H9 (cell line): ENCODE measurements around the gene IL3RA. TPM values are rescaled to one million over a fixed set of nuclear protein-coding genes. Genes with fewer than 3 reads are reported as not detected.

Experiments used
- DNase-seq: peaks from one replicate; pipeline ENCODE4 v3.0.0-alpha.2; 2017
- H2AFZ ChIP-seq: one replicate; pipeline ENCODE4 v1.6.1; 2013; ENCODE audit warnings: mild to moderate bottlenecking, low read length, control low read depth, moderate library complexity
- H2AK5ac ChIP-seq: 2 replicates; pipeline ENCODE4 v1.6.1; 2013; ENCODE audit warnings: low read length, control low read depth, mixed read lengths; ENCODE audit not compliant: insufficient read length
- H2BK120ac ChIP-seq: one replicate; pipeline ENCODE4 v1.6.1; 2013; ENCODE audit warnings: low read depth, mild to moderate bottlenecking, low read length, control low read depth, inconsistent platforms; ENCODE audit not compliant: poor library complexity, severe bottlenecking
- H2BK12ac ChIP-seq: 2 replicates; pipeline ENCODE4 v1.6.1; 2013; ENCODE audit warnings: low read length, control low read depth, mixed read lengths, low read depth; ENCODE audit not compliant: insufficient read length
- H2BK15ac ChIP-seq: 2 replicates; pipeline ENCODE4 v1.6.1; 2013; ENCODE audit warnings: low read depth, low read length, control low read depth
- H2BK20ac ChIP-seq: one replicate; pipeline ENCODE4 v1.6.1; 2013; ENCODE audit warnings: low read depth, mild to moderate bottlenecking, low read length, control low read depth, inconsistent platforms; ENCODE audit not compliant: poor library complexity, severe bottlenecking
- H2BK5ac ChIP-seq: 2 replicates; pipeline ENCODE4 v1.6.1; 2013; ENCODE audit warnings: low read length, control low read depth, mixed read lengths; ENCODE audit not compliant: insufficient read length
- H3K14ac ChIP-seq: 2 replicates; pipeline ENCODE4 v1.6.1; 2013; ENCODE audit warnings: low read length, control low read depth; ENCODE audit not compliant: insufficient read depth
- H3K18ac ChIP-seq: 2 replicates; pipeline ENCODE4 v1.6.1; 2013; ENCODE audit warnings: low read depth, mild to moderate bottlenecking, mixed read lengths, low read length, control low read depth; ENCODE audit not compliant: insufficient read length
- H3K23ac ChIP-seq: 2 replicates; pipeline ENCODE4 v1.6.1; 2013; ENCODE audit warnings: low read length, control low read depth, mixed read lengths, low read depth; ENCODE audit not compliant: insufficient read length
- H3K23me2 ChIP-seq: 2 replicates; pipeline ENCODE4 v1.6.1; 2013; ENCODE audit warnings: low read depth, mild to moderate bottlenecking, mixed read lengths, low read length, control low read depth; ENCODE audit not compliant: insufficient read length, poor library complexity, severe bottlenecking
- H3K27ac ChIP-seq: 2 replicates; pipeline ENCODE4 v1.5.1; 2013; ENCODE audit warnings: low read length, control low read depth, mixed read lengths, low read depth; ENCODE audit not compliant: insufficient read length
- H3K27me3 ChIP-seq: 2 replicates; pipeline ENCODE4 v1.6.1; 2013; ENCODE audit warnings: low read length, control low read depth, inconsistent platforms; ENCODE audit not compliant: insufficient read depth
- H3K4ac ChIP-seq: 2 replicates; pipeline ENCODE4 v1.6.1; 2013; ENCODE audit warnings: low read depth, mild to moderate bottlenecking, control low read depth, inconsistent platforms, low read length, moderate library complexity
- H3K4me1 ChIP-seq: 2 replicates; pipeline ENCODE4 v1.6.1; 2013; ENCODE audit warnings: low read length, control low read depth, inconsistent platforms; ENCODE audit not compliant: insufficient read depth
- H3K4me2 ChIP-seq: 2 replicates; pipeline ENCODE4 v1.6.1; 2013; ENCODE audit warnings: low read length, control low read depth, mixed read lengths; ENCODE audit not compliant: insufficient read length, insufficient read depth
- H3K56ac ChIP-seq: 2 replicates; pipeline ENCODE4 v1.6.1; 2013; ENCODE audit warnings: low read depth, mild to moderate bottlenecking, mixed read lengths, low read length, control low read depth; ENCODE audit not compliant: insufficient read length
- H3K79me1 ChIP-seq: 2 replicates; pipeline ENCODE4 v1.6.1; 2013; ENCODE audit warnings: low read depth, mild to moderate bottlenecking, moderate library complexity, low read length, control low read depth, inconsistent platforms; ENCODE audit not compliant: insufficient read depth, poor library complexity, severe bottlenecking
- H3K79me2 ChIP-seq: 2 replicates; pipeline ENCODE4 v1.6.1; 2013; ENCODE audit warnings: low read length, control low read depth, inconsistent platforms; ENCODE audit not compliant: insufficient read depth
- H3K9ac ChIP-seq: 2 replicates; pipeline ENCODE4 v1.6.1; 2013; ENCODE audit warnings: low read length, control low read depth, mixed read lengths; ENCODE audit not compliant: insufficient read length; ENCODE audit errors: extremely low read depth
- H3K9me3 ChIP-seq: one replicate; pipeline ENCODE4 v1.6.1; 2013; ENCODE audit warnings: low read depth, low read length, inconsistent platforms; ENCODE audit not compliant: control insufficient read depth
- H3T11ph ChIP-seq: one replicate; pipeline ENCODE4 v1.6.1; 2013; ENCODE audit warnings: mild to moderate bottlenecking, low read length, control low read depth, inconsistent platforms
- H4K20me1 ChIP-seq: one replicate; pipeline ENCODE4 v1.6.1; 2013; ENCODE audit not compliant: control insufficient read depth, insufficient read length, insufficient read depth
- H4K5ac ChIP-seq: 2 replicates; pipeline ENCODE4 v1.6.1; 2013; ENCODE audit warnings: low read depth, mild to moderate bottlenecking, mixed read lengths, low read length, control low read depth; ENCODE audit not compliant: insufficient read length
- H4K8ac ChIP-seq: replicated peaks from 2 replicates; pipeline ENCODE4 v1.6.1; 2013; ENCODE audit warnings: low read length, control low read depth, mixed read lengths, low read depth; ENCODE audit not compliant: insufficient read length
- H4K91ac ChIP-seq: 2 replicates; pipeline ENCODE4 v1.6.1; 2013; ENCODE audit warnings: low read depth, mild to moderate bottlenecking, moderate library complexity, mixed read lengths, low read length, control low read depth; ENCODE audit not compliant: insufficient read length
- H3K27ac Mint-ChIP-seq, 3 experiments: 2 replicates in 2 of 3; 3 replicates in 1 of 3; pipeline ENCODE4 v1.8.0; 2020 to 2021; ENCODE audit warnings: mixed read lengths in 3 of 3, mild to moderate bottlenecking in 1 of 3, moderate library complexity in 1 of 3
- H3K27me3 Mint-ChIP-seq: 2 replicates; pipeline ENCODE4 v1.8.0; 2021; ENCODE audit warnings: low read depth, mild to moderate bottlenecking, moderate library complexity, mixed read lengths
- H3K36me3 Mint-ChIP-seq, 3 experiments: 2 replicates in 2 of 3; 3 replicates in 1 of 3; pipeline ENCODE4 v1.8.0; 2020 to 2021; ENCODE audit warnings: low read depth in 3 of 3, mixed read lengths in 3 of 3; ENCODE audit not compliant: insufficient read depth in 1 of 3
- H3K4me1 Mint-ChIP-seq, 2 experiments: 2 replicates each; pipeline ENCODE4 v1.8.0; 2020; ENCODE audit warnings: mixed read lengths in 2 of 2
- H3K4me3 Mint-ChIP-seq, 2 experiments: 2 replicates in 1 of 2; 3 replicates in 1 of 2; pipeline ENCODE4 v1.8.0; 2020 to 2021; ENCODE audit warnings: mild to moderate bottlenecking in 2 of 2, mixed read lengths in 2 of 2, moderate library complexity in 1 of 2
- H3K9me3 Mint-ChIP-seq, 2 experiments: 2 replicates in 1 of 2; 3 replicates in 1 of 2; pipeline ENCODE4 v1.8.0; 2020; ENCODE audit warnings: mild to moderate bottlenecking in 2 of 2, mixed read lengths in 2 of 2, moderate library complexity in 1 of 2
- CTCF ChIP-seq: fragments of 200-600 bp; sonication (generic); conservative IDR thresholded peaks from 3 replicates; pipeline ENCODE4 v1.8.0; 2021; ENCODE audit warnings: antibody characterized with exemption, mild to moderate bottlenecking
- WGBS: extraction: QIAGEN DNeasy Blood & Tissue Kit; methylation state at CpG from one replicate; pipeline ENCODE4 v1.1.7; 2013; ENCODE audit warnings: missing lambda C conversion rate, low lambda C conversion rate, mixed read lengths; ENCODE audit not compliant: insufficient read length; ENCODE audit errors: extremely low coverage; 5-methylcytosine and 5-hydroxymethylcytosine counted together
- total RNA-seq: library from RNA; stranded (reverse); gene quantifications from 2 replicates; pipeline ENCODE4 v1.2.1, GENCODE V29; 2021

IL3RA gene
- total RNA-seq, 1 experiment from 2014 or later, result 0.24 TPM

- peaks cover 8% of the 10 kb centered on the region for H3K79me1 ChIP-seq
- no peaks in the 10 kb centered on the region for H3K27me3 ChIP-seq
- H3K23me2 ChIP-seq, result no peaks in the 10 kb centered on the region
- no peak overlapping the region for H2BK120ac ChIP-seq
- TF ChIP-seq CTCF, result no peak
- no peak overlapping the region for H2BK5ac ChIP-seq
- H4K8ac ChIP-seq, result no peak overlapping the region
- no peak overlapping the region for H4K91ac ChIP-seq
- peaks cover 4% of the 10 kb centered on the region; the same call in 1 of the 2 replicates for H3K79me2 ChIP-seq
- no peak overlapping the region for H3K18ac ChIP-seq
- H3K23ac ChIP-seq, result no peak overlapping the region
- no peak overlapping the region for H4K5ac ChIP-seq
- no peak overlapping the region for H3K4ac ChIP-seq
- H3K56ac ChIP-seq, result no peak overlapping the region
- no peaks in the 10 kb centered on the region for H3K27me3 Mint-ChIP-seq
- no peak overlapping the region for H2AFZ ChIP-seq
- no peak for DNase-seq
- no peak overlapping the region for H3K4me2 ChIP-seq
- H3T11ph ChIP-seq, result no peak overlapping the region
- H3K36me3 Mint-ChIP-seq, result peaks cover 19 to 59% (median 25%) of the 10 kb centered on the region in 3 experiments
- H3K4me1 Mint-ChIP-seq, result peaks cover 20 to 24% of the 10 kb centered on the region in 2 experiments
- no peak overlapping the region for H2BK12ac ChIP-seq
- no CpG with 5 or more reads among the region's 29 CpGs for WGBS
- H3K14ac ChIP-seq, result no peak overlapping the region; the same call in 1 of the 2 replicates
- no peak overlapping the region for H2BK20ac ChIP-seq
- no peak overlapping the region for H2BK15ac ChIP-seq
- no peak overlapping the region for H3K9ac ChIP-seq
- peak overlapping the region in 1 of 3 experiments; percentile 85; a peak in 3 of 7 replicates for H3K27ac Mint-ChIP-seq
- H3K27ac ChIP-seq, result no peak overlapping the region
- H3K9me3 ChIP-seq, result no peaks in the 10 kb centered on the region
- H2AK5ac ChIP-seq, result no peak overlapping the region
- peaks cover 2% of the 10 kb centered on the region for H4K20me1 ChIP-seq
- no peaks in the 10 kb centered on the region for H3K9me3 Mint-ChIP-seq
- H3K4me1 ChIP-seq, result no peaks in the 10 kb centered on the region; the same call in 1 of the 2 replicates
- H3K4me3 Mint-ChIP-seq, result no peak overlapping the region; a peak in 1 of 5 replicates
These were observed 62.1 kb downstream of the IL3RA start for GRCh38 chrX:1398431-1399340.
